GM23248 (cell line): Measurements from ENCODE around the gene MMEL1.

Experiments used
- EZH2 ChIP-seq: fragments of 200-600 bp; sonication (generic); IDR thresholded peaks from 2 replicates; pipeline ENCODE4 v1.6.1; 2018; ENCODE audit warnings: antibody characterized with exemption, mild to moderate bottlenecking; ENCODE audit not compliant: insufficient read depth, poor library complexity, severe bottlenecking
- EZH2phosphoT487 ChIP-seq: fragments of 200-600 bp; sonication (generic); IDR thresholded peaks from 2 replicates; pipeline ENCODE4 v1.6.1; 2018; ENCODE audit warnings: antibody characterized with exemption, moderate library complexity, mild to moderate bottlenecking, low read depth; ENCODE audit not compliant: insufficient read depth

DNA sequence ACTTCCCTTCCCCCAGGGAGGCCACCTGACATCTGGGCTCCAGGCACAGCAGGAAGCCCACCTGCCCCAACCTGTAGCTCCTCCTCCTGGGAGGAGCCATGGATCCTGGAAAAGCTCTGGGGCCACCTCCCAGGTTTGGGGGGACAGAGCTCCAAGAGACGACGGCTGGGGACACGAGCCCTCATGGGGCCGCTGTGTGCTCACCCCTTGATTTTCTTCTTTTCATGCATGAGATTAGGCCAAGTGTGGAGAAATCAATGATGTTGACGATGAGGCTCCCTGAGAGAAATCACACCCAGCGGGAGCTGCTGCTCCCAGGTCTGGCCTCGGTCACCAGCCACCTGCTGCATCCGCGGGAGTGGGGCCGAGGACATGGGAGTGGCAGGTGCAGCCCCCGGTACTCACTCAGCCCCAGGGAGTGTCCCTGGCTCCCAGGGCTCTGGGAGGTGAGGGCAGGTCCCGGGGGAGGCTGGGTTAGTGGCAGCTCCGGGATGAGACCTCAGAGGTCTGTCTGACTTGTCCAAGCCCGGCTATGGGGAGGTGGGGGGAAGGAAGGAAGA, 67.9 kb downstream of the MMEL1 start:
- TF ChIP-seq EZH2 = no peak
- TF ChIP-seq EZH2phosphoT487 = no peak
